Breast epithelium (tissue), 3 donors: ENCODE data around the gene CXCR4.

ENCODE experiments used
- CTCF ChIP-seq, 3 donors: fragments of 450-650 bp; IDR thresholded peaks; one replicate each; pipeline ENCODE4 v1.5.1; 2016 to 2017; ENCODE audit warnings: antibody characterized with exemption in 3 of 3, mild to moderate bottlenecking in 3 of 3, moderate library complexity in 3 of 3
- POLR2A ChIP-seq: fragments of 450-650 bp; IDR thresholded peaks from one replicate; pipeline ENCODE4 v1.6.1; 2016; ENCODE audit warnings: antibody characterized with exemption, mild to moderate bottlenecking, moderate library complexity
- POLR2AphosphoS5 ChIP-seq, 3 donors: sonication (generic); formaldehyde crosslinking; IDR thresholded peaks; one replicate each; pipeline ENCODE4 v1.6.1; 2017; ENCODE audit warnings: antibody characterized with exemption in 3 of 3

- TF ChIP-seq CTCF (IDR thresholded peaks at IDR 0.05) (no peak), POLR2AphosphoS5 (IDR thresholded peaks at IDR 0.05) (no peak), POLR2A (no peak)
These were observed 10.6 kb downstream of the CXCR4 start for GRCh38 chr2:136107051-136108033.
